HEK293T (cell line): ENCODE data around the gene PGM2.

Source experiments
- ARNT ChIP-seq: fragments of 450-650 bp; IDR thresholded peaks from 2 replicates; pipeline ENCODE4 v1.6.1; 2017; ENCODE audit warnings: mild to moderate bottlenecking
- CTBP1 ChIP-seq: fragments of 450-650 bp; IDR thresholded peaks from 2 replicates; pipeline ENCODE4 v1.6.1; 2016; ENCODE audit warnings: borderline replicate concordance
- FOXA1 ChIP-seq: fragments of 450-650 bp; IDR thresholded peaks from 2 replicates; pipeline ENCODE4 v1.6.1; 2016; ENCODE audit warnings: mild to moderate bottlenecking
- FOXK2 ChIP-seq: fragments of 450-650 bp; IDR thresholded peaks from 2 replicates; pipeline ENCODE4 v1.6.1; 2016; ENCODE audit warnings: mild to moderate bottlenecking
- FOXM1 ChIP-seq: fragments of 450-650 bp; IDR thresholded peaks from 2 replicates; pipeline ENCODE4 v1.6.1; 2017; ENCODE audit warnings: mild to moderate bottlenecking, borderline replicate concordance
- SP1 ChIP-seq: fragments of 450-650 bp; IDR thresholded peaks from 2 replicates; pipeline ENCODE4 v1.6.1; 2017
- SUZ12 ChIP-seq: fragments of 450-650 bp; IDR thresholded peaks from 2 replicates; pipeline ENCODE4 v1.6.1; 2016; ENCODE audit warnings: mild to moderate bottlenecking

DNA sequence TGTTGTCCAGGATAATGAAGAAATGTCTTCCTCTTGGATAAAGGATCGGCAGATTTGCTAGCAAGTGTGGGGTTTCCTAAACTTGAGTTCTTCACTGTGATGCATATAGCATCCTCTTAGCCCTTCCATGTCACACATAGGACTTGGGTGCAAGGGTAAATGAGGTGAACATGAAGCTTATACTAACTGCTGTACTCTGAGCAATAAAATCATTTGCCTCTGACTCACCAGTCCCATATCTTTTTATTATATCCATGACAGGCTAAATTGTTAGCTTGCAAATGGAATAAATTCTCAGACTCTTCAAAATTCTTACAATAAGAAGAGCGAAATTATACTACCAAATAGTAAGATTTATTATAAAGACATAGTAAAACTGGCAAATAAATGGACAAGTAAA, 49.7 kb downstream of the PGM2 start:
- TF ChIP-seq SP1 (no peak), FOXA1 (no peak), SUZ12 (no peak), FOXM1 (no peak), CTBP1 (no peak), FOXK2 (no peak), ARNT (no peak)
